Measurements from ENCODE around the gene ATIC.

The ATIC gene

GRCh38 chr2:215320102-215320501 is 8.2 kb downstream of the ATIC start:
- no peak for DNase-seq (ENCODE audit: extremely low spot score)
- ChIA-PET CTCF (interaction anchor here (1.3 to 1.5 kb wide), 2 partner anchors 26 to 48 kb away, joined by 3 to 5 read pairs; no protein-coding TSS in a partner anchor), POLR2A (no interaction called here)
- TF ChIP-seq, protein P1, sequence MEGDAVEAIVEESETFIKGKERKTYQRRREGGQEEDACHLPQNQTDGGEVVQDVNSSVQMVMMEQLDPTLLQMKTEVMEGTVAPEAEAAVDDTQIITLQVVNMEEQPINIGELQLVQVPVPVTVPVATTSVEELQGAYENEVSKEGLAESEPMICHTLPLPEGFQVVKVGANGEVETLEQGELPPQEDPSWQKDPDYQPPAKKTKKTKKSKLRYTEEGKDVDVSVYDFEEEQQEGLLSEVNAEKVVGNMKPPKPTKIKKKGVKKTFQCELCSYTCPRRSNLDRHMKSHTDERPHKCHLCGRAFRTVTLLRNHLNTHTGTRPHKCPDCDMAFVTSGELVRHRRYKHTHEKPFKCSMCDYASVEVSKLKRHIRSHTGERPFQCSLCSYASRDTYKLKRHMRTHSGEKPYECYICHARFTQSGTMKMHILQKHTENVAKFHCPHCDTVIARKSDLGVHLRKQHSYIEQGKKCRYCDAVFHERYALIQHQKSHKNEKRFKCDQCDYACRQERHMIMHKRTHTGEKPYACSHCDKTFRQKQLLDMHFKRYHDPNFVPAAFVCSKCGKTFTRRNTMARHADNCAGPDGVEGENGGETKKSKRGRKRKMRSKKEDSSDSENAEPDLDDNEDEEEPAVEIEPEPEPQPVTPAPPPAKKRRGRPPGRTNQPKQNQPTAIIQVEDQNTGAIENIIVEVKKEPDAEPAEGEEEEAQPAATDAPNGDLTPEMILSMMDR (IDR thresholded peaks at IDR 0.05; ENCODE audit: control extremely low read depth, extremely low read depth, low read depth, missing control alignments) = no peak

DNA sequence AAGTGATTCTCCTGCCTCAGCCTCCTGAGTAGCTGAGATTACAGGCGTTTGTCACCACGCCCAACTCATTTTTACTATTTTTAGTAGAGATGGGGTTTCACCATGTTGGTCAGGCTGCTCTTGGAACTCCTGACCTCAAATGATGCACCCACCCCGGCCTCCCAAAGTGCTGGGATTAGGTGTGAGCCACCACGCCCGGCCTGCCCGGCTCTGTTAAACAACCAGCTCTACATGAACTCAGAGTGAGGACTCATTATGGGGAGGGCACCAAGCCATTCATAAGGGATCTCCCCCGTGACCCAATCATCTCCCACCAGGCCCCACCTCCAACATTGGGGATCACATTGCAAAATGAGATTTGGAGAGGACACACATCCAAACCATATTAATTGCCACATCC is 8.8 kb downstream of the ATIC start:
- ChIA-PET POLR2A (no interaction called here), CTCF (interaction anchor here (1.5 kb wide), 1 partner anchor 25 kb away, joined by 3 read pairs; no protein-coding TSS in a partner anchor)
- DNase-seq (ENCODE audit: extremely low spot score) = no peak
- TF ChIP-seq, protein P1 (IDR thresholded peaks at IDR 0.05; ENCODE audit: control extremely low read depth, extremely low read depth, low read depth, missing control alignments) = no peak

- CTCF ChIA-PET = interaction anchor here (1.3 to 2.9 kb wide), 4 partner anchors 9 to 20 kb away, joined by 3 to 11 read pairs (median 4); partner anchors contain the start of gene ATIC
Measured at GRCh38 chr2:215324811-215325210, 13.0 kb downstream of the ATIC start.

DNA sequence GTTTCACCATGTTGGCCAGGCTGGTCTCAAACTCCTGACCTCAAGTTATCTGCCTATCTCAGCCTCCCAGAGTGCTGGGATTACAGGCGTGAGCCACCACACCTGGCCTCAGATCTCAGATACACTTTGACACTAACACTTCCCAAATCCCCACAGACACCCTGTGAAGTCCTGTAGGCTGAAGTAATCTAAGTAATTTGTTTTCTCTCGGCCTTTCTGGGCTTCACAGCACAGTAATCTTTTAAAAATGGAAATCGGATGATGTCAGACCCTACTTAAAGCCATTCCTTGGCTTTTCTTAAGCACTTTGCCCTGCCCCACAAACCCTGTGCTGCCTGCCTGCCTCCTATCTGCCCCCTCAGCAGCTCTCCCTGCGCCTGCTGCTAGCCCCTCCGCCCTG is 16.2 kb downstream of the ATIC start:
- ChIA-PET POLR2A (no interaction called here), CTCF (interaction anchor here (1.5 to 1.7 kb wide), 2 partner anchors 11 to 18 kb away, joined by 4 read pairs; no protein-coding TSS in a partner anchor)
- TF ChIP-seq, protein P1 (IDR thresholded peaks at IDR 0.05; ENCODE audit: control extremely low read depth, extremely low read depth, low read depth, missing control alignments) = no peak

More at GRCh38 chr2:215324811-215325210, 13.0 kb downstream of the ATIC start:
- DNase-seq (ENCODE audit: extremely low spot score) = no peak
- POLR2A ChIA-PET = no interaction called here
- TF ChIP-seq, protein P1 (IDR thresholded peaks at IDR 0.05; ENCODE audit: control extremely low read depth, extremely low read depth, low read depth, missing control alignments) = no peak

DNA sequence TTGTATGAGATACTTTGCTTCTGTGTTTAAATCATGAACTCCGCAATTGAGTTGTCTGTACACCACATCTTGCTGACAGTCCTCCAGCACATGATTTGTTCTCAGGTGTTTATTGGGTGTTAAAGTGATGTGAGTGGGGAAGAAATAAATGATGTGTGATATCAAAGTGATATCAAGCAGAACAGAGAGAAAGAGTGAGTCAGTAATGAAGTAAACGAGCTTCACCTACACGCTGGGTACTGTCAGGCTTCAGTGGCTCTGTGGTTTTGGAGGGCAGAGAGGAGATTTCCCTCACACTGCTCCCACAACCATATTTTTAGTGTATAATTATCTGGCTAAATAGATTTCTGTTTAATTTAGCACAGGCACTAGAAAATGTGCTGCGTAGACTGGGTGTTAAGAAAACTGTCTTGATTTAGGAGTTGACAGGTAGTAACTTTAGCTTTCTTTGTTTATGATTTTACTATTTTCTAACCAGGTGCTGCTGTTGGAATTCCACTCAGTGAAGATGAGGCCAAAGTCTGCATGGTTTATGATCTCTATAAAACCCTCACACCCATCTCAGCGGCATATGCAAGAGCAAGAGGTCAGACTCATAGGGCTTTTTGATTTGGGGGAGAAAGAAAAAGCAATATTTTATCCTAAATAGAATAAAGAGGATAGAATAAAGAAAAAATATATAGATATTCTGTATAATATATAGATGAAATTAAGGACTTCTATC is 21.2 kb downstream of the ATIC start:
- DNase-seq (ENCODE audit: extremely low spot score) = no peak
- TF ChIP-seq, protein P1 (IDR thresholded peaks at IDR 0.05; ENCODE audit: control extremely low read depth, extremely low read depth, low read depth, missing control alignments) = no peak
- ChIA-PET CTCF (no interaction called here), POLR2A (no interaction called here)

More for the DNA sequence above, 16.2 kb downstream of the ATIC start:
- DNase-seq (ENCODE audit: extremely low spot score) = no peak

- ChIA-PET POLR2A (no interaction called here), CTCF (interaction anchor here (1.2 to 1.6 kb wide), 2 partner anchors 11 to 490 kb away, joined by 3 to 4 read pairs; no protein-coding TSS in a partner anchor)
- no peak for DNase-seq (ENCODE audit: extremely low spot score)
- TF ChIP-seq, protein P1 (IDR thresholded peaks at IDR 0.05; ENCODE audit: control extremely low read depth, extremely low read depth, low read depth, missing control alignments) = no peak
Measured at GRCh38 chr2:215338883-215339679, 27.2 kb downstream of the ATIC start.
